GM21423 (cell line): Measurements from ENCODE around the gene WNT11.

Source experiments
- ATAC-seq: cut with Tn5 transposase; IDR thresholded peaks from one replicate; pipeline ENCODE4 v1.9.1; 2021; ENCODE audit warnings: mild to moderate bottlenecking, moderate library complexity; ENCODE audit not compliant: unreplicated experiment

The WNT11 gene

DNA sequence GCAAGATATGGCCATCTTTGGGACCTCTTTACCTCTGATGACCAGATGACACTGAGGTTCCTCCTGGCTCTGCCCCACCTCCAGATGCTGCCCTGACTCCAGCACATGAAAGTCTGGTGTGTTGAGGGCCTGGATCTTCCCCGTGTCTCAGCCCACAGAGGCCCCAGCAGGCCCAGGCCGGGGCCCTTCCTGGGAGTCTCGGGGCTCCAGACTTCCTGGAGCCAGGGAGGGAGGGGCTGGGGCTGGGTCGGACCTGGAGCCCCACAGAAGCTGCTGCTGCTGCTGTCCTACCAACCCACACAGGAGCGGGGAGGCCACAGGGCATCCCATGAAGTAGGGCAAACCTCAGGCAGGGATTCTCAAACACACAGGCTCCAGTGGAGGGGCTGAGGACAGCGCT, 32.2 kb upstream of the WNT11 start:
- ATAC-seq: no peak

- ATAC-seq: no peak
Observed at GRCh38 chr11:76237914-76238313, 31.6 kb upstream of the WNT11 start.

DNA sequence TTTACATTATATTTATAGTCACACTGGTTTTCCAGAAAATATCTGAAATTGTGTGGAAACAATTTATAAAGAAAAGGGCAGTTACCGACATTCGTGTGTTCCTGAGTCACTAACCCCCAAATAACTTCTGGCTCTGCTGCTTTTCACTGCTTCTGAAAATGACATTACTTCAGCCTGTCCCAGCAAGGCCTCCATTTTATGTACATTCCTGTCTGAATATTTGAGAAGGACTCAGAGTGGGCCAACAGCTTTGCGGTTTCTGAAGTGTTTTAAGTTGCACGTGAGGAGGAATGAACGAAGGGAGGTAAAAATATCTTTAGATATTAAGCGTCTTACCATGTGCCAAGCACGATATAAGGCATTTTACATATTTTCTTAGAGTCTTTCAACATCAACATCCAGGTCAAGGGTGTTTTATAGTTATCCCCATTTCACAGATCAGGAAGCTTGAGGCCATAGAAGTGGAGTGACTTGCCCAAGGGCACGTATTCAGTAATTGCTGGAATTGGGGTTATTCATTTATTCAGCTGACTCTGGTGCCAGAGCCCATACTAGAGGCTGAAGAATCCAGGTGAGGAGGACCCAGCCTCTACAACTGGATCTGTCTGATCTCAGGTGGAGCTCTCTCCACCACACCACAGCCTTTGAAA, 30.8 kb upstream of the WNT11 start:
- no peak for ATAC-seq

DNA sequence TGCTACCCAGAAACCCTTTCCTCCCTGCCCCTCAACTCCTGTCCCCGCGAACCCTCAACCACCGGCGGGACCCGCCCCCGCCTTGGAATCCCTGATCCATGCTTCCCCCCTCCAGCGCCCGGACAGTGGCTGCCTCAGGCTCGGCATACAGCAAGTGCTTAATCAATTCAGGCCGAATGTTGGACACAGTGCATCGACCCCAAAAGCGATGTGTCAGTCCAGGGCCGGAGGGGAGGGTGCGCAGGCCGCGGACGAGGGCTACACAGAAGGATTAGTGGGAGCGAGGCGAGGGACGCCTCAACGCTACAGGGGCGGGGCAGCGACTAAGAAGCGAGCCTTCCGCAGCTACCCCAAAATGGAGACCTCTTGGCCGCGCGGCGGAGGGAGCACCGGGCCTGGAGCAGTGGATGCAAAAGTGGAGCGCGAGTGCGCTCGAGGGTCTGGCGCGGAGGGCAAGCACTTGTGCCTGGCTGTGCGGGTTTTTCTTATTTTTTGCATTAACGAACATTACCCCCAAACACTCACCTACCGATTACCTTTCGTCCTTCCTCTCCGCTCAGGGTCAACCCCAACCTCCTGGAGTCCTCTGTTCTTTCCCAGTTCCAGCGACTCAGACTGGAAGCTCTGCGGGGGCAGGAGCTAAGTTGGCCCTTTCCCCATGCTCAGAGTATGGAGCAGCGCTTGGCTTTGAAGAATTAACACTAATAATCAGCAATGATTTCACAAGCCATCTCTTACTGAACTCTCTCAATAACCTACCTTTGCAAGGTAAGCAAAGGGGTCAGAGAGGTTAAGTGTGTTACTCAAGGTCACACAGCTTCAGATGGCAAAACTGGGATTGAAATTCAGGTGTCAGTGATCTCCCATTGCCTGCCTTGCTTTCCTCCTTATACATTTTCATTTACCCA, 30.0 kb upstream of the WNT11 start:
- peak; percentile 12 for ATAC-seq

- peak; percentile 60 for ATAC-seq
Observed at GRCh38 chr11:76235233-76236091, 29.2 kb upstream of the WNT11 start.

GRCh38 chr11:76234416-76235232, 28.3 kb upstream of the WNT11 start:
- ATAC-seq: peak; percentile 8

GRCh38 chr11:76234021-76234415, 27.7 kb upstream of the WNT11 start:
- ATAC-seq: no peak

DNA sequence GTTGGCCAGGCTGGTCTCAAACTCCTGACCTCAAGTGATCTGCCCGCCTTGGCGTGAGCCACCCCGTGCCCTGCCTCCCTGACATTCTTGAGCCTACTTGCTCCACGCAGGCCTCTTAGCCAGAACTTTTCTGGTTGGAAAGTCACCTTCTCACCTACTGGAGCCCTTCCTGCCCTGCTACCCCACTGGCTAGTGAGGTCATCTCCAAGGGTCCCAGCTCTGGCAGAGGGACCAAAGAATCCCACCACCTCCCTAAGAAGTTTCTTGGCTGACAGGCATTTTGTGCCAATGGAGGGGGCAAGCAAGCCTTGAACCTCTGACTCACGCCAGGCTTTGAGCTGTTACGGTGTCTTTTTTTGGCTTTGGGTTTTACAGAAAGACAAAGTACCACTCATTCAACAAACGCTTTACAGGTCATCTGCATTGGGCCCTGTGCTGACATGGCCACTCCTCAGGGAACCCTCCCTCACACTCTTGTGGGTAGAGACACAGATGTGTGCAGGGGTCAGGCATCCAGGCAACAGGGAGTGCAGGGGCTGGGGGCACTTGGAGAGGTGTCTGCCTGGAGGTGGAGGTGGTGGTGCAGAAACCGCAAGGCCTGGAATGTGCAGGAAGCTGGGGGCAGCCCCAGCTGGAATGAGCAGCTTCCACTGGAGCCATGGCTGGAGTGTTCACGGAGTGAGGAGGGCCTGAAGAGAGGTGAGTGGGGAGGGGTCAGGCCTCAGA, 27.1 kb upstream of the WNT11 start:
- ATAC-seq: no peak

DNA sequence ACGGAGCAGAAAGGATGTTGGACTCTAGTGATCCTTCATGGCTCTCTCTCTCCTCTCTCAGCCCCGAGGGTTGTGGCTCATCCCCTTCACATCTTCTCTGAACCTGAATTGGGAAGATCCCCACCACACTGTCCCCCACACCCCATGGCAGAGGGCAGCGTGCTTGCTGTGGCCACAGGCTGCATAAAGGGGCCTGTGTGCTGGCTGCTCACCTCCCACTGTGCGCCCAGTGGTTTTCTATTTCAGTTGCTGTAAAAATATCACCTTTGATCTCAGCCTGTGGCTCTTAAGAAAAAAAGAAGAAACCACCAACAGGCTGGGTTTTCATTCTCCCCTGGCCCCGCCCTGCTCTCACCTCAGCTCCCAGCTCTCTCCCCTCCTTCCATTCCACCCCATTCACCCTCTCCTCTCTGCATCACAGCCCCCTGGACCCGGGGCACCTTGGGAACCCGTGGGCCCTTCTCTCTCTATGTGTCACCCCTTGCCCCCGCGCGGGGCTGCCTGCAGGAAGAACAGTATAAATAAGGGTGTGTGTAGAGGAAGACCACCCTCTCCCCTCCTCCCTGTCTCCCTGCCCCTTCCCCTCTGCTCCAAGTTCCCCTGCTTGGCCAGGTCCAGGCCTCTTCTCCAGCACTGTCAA, 25.8 kb upstream of the WNT11 start:
- ATAC-seq: no peak

- no peak for ATAC-seq
Observed at GRCh38 chr11:76231121-76231738, 24.9 kb upstream of the WNT11 start.

- no peak for ATAC-seq
Observed at GRCh38 chr11:76230392-76230791, 24.1 kb upstream of the WNT11 start.

GRCh38 chr11:76229690-76230240, 23.5 kb upstream of the WNT11 start:
- ATAC-seq: no peak

- no peak for ATAC-seq
Observed at GRCh38 chr11:76228875-76229149, 22.5 kb upstream of the WNT11 start.

GRCh38 chr11:76228071-76228874, 22.0 kb upstream of the WNT11 start:
- no peak for ATAC-seq

GRCh38 chr11:76226626-76227025, 20.3 kb upstream of the WNT11 start:
- no peak for ATAC-seq

DNA sequence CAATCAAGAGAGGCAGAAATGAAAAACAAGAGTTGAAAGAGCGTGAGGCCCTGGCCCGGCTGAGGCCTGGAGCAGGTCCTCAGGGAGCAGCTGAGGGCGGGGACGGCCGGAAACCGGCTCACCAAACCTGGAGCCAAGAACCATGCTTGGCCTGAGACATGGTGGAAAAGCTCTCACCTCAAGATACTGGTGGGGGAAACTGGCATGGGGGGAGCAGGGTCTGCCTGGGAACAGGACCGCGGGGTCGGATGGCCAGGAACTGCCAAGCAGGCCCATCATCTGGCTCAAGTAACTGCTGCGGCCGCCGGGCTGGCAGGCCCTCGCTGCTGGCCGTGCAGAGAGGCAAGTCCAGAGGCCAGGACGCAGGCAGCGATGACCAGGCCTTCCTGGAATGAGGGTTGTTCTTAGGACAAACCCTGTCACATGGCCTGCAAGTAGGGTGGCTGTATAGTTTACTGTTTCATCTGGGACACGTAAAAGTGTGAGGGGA, 18.9 kb upstream of the WNT11 start:
- no peak for ATAC-seq

- ATAC-seq: no peak
Observed at GRCh38 chr11:76224461-76225121, 18.3 kb upstream of the WNT11 start.
